ENCODE results near the gene CHST8. TPM values are rescaled to one million over a fixed set of nuclear protein-coding genes. Genes with fewer than 3 reads are reported as not detected.
A peak's percentile ranks its signal among the peaks of the same experiment; 100 is the strongest.

Gene CHST8
- total and polyA plus RNA-seq, 4 donors = 0.05 to 0.07 TPM; not detected in 2

DNA sequence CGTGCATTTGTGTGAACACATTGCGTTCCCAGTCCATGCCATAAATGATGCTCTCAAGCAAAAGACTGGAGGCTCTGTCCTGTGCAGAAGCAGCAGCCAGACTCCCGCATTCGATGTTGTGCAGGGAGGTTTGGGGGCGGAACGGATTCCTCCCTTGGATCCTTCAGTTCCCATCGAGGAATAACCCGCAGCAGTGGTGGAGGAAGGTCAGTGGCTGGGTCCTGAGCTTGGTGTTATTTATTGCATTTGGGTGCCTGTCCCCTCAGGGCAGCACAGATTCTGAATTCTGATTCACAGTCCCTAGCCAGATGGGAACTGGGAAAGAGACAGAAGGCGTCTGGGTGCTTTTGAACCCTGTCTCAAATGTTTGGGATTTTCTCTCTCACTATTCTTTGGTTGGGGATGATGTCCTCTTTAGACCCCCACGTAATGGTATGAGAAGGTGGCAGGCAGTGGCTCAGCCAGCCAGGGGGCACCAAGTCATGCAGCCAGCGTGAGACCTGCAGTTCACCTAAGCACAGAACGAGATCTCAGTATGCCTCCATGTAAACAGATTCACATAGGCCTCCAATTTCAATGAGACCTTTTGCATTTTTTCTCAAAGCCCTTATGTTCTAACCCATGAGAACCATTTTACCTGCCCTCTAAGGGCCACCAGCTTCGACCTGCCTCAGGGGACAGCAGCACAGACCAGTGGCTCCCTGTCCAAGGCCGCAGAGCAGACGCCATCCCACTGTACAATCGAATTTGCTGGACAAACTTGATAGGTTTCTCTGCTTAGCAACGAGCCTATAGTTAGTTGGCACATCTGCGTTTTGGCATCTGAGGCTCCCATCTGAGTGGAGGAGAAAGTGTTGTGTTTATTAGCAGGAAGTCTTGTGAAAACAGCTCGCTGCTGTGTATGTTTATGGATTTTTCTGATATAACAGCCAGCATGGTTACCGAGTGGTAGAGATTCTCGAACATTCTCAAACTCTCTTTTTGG, 192.7 kb downstream of the CHST8 start:
- DNase-seq (ENCODE audit: low spot score) = peak; percentile 6
- H3K4me3 ChIP-seq (ENCODE audit: low read depth in 1 of 3, low read length in 3 of 3) = no peak overlapping the region
- TF ChIP-seq EGR1 (IDR thresholded peaks at IDR 0.05; ENCODE audit: low read depth in 2 of 2) (no peak), NR2F2 (IDR thresholded peaks at IDR 0.05) (no peak), HNF4A (conservative IDR thresholded peaks at IDR 0.05) (no peak), RAD21 (IDR thresholded peaks at IDR 0.05) (no peak), JUND (IDR thresholded peaks at IDR 0.05) (no peak), YY1 (IDR thresholded peaks at IDR 0.05) (no peak), HNF4G (IDR thresholded peaks at IDR 0.05) (no peak), RXRA (IDR thresholded peaks at IDR 0.05) (no peak), GABPA (IDR thresholded peaks at IDR 0.05 in 1 of 2, conservative IDR thresholded peaks at IDR 0.05 in 1 of 2) (no peak), SP1 (IDR thresholded peaks at IDR 0.05) (no peak), TAF1 (conservative IDR thresholded peaks at IDR 0.05) (no peak), FOXA1 (IDR thresholded peaks at IDR 0.05) (no peak), FOXA2 (IDR thresholded peaks at IDR 0.05) (no peak)
- TF ChIP-seq, protein P1, sequence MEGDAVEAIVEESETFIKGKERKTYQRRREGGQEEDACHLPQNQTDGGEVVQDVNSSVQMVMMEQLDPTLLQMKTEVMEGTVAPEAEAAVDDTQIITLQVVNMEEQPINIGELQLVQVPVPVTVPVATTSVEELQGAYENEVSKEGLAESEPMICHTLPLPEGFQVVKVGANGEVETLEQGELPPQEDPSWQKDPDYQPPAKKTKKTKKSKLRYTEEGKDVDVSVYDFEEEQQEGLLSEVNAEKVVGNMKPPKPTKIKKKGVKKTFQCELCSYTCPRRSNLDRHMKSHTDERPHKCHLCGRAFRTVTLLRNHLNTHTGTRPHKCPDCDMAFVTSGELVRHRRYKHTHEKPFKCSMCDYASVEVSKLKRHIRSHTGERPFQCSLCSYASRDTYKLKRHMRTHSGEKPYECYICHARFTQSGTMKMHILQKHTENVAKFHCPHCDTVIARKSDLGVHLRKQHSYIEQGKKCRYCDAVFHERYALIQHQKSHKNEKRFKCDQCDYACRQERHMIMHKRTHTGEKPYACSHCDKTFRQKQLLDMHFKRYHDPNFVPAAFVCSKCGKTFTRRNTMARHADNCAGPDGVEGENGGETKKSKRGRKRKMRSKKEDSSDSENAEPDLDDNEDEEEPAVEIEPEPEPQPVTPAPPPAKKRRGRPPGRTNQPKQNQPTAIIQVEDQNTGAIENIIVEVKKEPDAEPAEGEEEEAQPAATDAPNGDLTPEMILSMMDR (IDR thresholded peaks at IDR 0.05; ENCODE audit: low read depth, low read length, missing input control) = no peak
- TF ChIP-seq, protein P2, sequence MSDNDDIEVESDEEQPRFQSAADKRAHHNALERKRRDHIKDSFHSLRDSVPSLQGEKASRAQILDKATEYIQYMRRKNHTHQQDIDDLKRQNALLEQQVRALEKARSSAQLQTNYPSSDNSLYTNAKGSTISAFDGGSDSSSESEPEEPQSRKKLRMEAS (IDR thresholded peaks at IDR 0.05) = no peak
- TF ChIP-seq, protein P3, sequence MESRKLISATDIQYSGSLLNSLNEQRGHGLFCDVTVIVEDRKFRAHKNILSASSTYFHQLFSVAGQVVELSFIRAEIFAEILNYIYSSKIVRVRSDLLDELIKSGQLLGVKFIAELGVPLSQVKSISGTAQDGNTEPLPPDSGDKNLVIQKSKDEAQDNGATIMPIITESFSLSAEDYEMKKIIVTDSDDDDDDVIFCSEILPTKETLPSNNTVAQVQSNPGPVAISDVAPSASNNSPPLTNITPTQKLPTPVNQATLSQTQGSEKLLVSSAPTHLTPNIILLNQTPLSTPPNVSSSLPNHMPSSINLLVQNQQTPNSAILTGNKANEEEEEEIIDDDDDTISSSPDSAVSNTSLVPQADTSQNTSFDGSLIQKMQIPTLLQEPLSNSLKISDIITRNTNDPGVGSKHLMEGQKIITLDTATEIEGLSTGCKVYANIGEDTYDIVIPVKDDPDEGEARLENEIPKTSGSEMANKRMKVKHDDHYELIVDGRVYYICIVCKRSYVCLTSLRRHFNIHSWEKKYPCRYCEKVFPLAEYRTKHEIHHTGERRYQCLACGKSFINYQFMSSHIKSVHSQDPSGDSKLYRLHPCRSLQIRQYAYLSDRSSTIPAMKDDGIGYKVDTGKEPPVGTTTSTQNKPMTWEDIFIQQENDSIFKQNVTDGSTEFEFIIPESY (IDR thresholded peaks at IDR 0.05) = no peak
- TF ChIP-seq, protein P4, sequence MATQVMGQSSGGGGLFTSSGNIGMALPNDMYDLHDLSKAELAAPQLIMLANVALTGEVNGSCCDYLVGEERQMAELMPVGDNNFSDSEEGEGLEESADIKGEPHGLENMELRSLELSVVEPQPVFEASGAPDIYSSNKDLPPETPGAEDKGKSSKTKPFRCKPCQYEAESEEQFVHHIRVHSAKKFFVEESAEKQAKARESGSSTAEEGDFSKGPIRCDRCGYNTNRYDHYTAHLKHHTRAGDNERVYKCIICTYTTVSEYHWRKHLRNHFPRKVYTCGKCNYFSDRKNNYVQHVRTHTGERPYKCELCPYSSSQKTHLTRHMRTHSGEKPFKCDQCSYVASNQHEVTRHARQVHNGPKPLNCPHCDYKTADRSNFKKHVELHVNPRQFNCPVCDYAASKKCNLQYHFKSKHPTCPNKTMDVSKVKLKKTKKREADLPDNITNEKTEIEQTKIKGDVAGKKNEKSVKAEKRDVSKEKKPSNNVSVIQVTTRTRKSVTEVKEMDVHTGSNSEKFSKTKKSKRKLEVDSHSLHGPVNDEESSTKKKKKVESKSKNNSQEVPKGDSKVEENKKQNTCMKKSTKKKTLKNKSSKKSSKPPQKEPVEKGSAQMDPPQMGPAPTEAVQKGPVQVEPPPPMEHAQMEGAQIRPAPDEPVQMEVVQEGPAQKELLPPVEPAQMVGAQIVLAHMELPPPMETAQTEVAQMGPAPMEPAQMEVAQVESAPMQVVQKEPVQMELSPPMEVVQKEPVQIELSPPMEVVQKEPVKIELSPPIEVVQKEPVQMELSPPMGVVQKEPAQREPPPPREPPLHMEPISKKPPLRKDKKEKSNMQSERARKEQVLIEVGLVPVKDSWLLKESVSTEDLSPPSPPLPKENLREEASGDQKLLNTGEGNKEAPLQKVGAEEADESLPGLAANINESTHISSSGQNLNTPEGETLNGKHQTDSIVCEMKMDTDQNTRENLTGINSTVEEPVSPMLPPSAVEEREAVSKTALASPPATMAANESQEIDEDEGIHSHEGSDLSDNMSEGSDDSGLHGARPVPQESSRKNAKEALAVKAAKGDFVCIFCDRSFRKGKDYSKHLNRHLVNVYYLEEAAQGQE (IDR thresholded peaks at IDR 0.05) = no peak
- peaks cover 0 to 4% (median 0%) of the 10 kb centered on the region in 4 donors for H3K36me3 ChIP-seq (ENCODE audit: control insufficient read depth in 4 of 4, insufficient read depth in 3 of 4, low read depth in 1 of 4, low read length in 3 of 4)
- no peaks in the 10 kb centered on the region for H3K9me3 ChIP-seq (ENCODE audit: control insufficient read depth in 4 of 4, low read length in 3 of 4)
- peaks cover 0 to 2% (median under 1%) of the 10 kb centered on the region in 4 donors for H3K4me1 ChIP-seq (ENCODE audit: control insufficient read depth in 4 of 4, insufficient read depth in 4 of 4, low read length in 3 of 4)
- 83% methylated on average over 21 of the region's 21 CpGs for WGBS
- H3K27ac ChIP-seq (ENCODE audit: low read depth in 1 of 2, low read length in 2 of 2) = no peak overlapping the region
- no peak overlapping the region for H3K9ac ChIP-seq (ENCODE audit: low read depth in 1 of 2, low read length in 2 of 2)
- no peaks in the 10 kb centered on the region for H3K27me3 ChIP-seq (ENCODE audit: control insufficient read depth in 4 of 4, insufficient read depth in 4 of 4, low read length in 3 of 4)
